Esophagus muscularis mucosa (tissue), 4 donors: ENCODE results near the gene WNT3. TPM values are rescaled to one million over a fixed set of nuclear protein-coding genes. Genes with fewer than 3 reads are reported as not detected.

ENCODE experiments used
- DNase-seq: peaks from one replicate; pipeline ENCODE4 v3.0.0-alpha.2; 2017; ENCODE audit errors: extremely low spot score
- H3K27ac ChIP-seq, 4 donors: fragments of 200-600 bp; sonication (generic); replicated peaks in 1 of 4; 1 replicate in 3 of 4; 2 replicates in 1 of 4; pipeline ENCODE4 v1.5.1; 2016 to 2019; ENCODE audit warnings: mild to moderate bottlenecking in 1 of 4
- H3K27me3 ChIP-seq, 4 donors: fragments of 200-600 bp; sonication (generic); one replicate each; pipeline versions ENCODE4 v1.5.1 to v1.6.0; 2016 to 2019
- H3K36me3 ChIP-seq, 4 donors: fragments of 200-600 bp; sonication (generic); one replicate each; pipeline ENCODE4 v1.5.1; 2016 to 2019
- H3K4me1 ChIP-seq, 4 donors: fragments of 200-600 bp; sonication (generic); one replicate each; pipeline ENCODE4 v1.5.1; 2016 to 2019
- H3K4me3 ChIP-seq, 4 donors: fragments of 200-600 bp; sonication (generic); 1 replicate in 2 of 4; 2 replicates in 2 of 4; pipeline ENCODE4 v1.5.1; 2016 to 2019; ENCODE audit warnings: mild to moderate bottlenecking in 4 of 4, moderate library complexity in 1 of 4
- H3K9me3 ChIP-seq, 4 donors: fragments of 200-600 bp; sonication (generic); 1 replicate in 3 of 4; 2 replicates in 1 of 4; pipeline ENCODE4 v1.5.1; 2016 to 2019
- CTCF ChIP-seq, 3 experiments: fragments of 200-600 bp in 2 of 3; fragments of 450-650 bp in 1 of 3; sonication (generic) in 2 of 3; IDR thresholded peaks; one replicate each; pipeline ENCODE4 v1.5.1; 2017 to 2019; ENCODE audit warnings: antibody characterized with exemption in 3 of 3, mild to moderate bottlenecking in 2 of 3, moderate library complexity in 1 of 3
- EP300 ChIP-seq: sonication (generic); formaldehyde crosslinking; IDR thresholded peaks from one replicate; pipeline ENCODE4 v1.6.1; 2017; ENCODE audit warnings: antibody characterized with exemption
- POLR2A ChIP-seq: fragments of 450-650 bp; IDR thresholded peaks from one replicate; pipeline ENCODE4 v1.6.1; 2017; ENCODE audit warnings: antibody characterized with exemption, moderate library complexity, mild to moderate bottlenecking, low read depth
- POLR2AphosphoS5 ChIP-seq, 2 donors: sonication (generic); formaldehyde crosslinking; IDR thresholded peaks; one replicate each; pipeline ENCODE4 v1.6.1; 2017; ENCODE audit warnings: antibody characterized with exemption in 2 of 2
- WGBS: methylation state at CpG from one replicate; pipeline ENCODE4 v1.1.5; 2018; 5-methylcytosine and 5-hydroxymethylcytosine counted together
- intact Hi-C: fragments of 100-400 bp; cut with DNase I; formaldehyde crosslinking; loops from one replicate; pipeline ENCODE4 v1.15.1; 2023
- total RNA-seq, 4 donors: library from RNA; depleted of rRNA; stranded (reverse); fragments of >200 nt; gene quantifications; one replicate each; pipeline versions ENCODE4 v1.1.0 to v1.2.1, GENCODE V29; 2016

WNT3 gene
- total RNA-seq, 4 donors from 2014 or later = under 0.01 to 1.3 (median 1.1) TPM

- Histone ChIP-seq H3K27ac (no peak overlapping the region), H3K36me3 (no peaks in the 10 kb centered on the region), H3K4me1 (peaks cover 17 to 52% (median 34%) of the 10 kb centered on the region in 4 donors), H3K27me3 (peaks cover 6 to 97% (median 57%) of the 10 kb centered on the region in 4 donors), H3K4me3 (no peak overlapping the region), H3K9me3 (no peaks in the 10 kb centered on the region)
- intact Hi-C loops = no loop called here
- DNase-seq = no peak
- WGBS = 26% methylated on average over 21 of the region's 22 CpGs
- no peak for TF ChIP-seq POLR2A
- TF ChIP-seq EP300 = no peak
- TF ChIP-seq CTCF (IDR thresholded peaks at IDR 0.05) = no peak
- no peak for TF ChIP-seq POLR2AphosphoS5 (IDR thresholded peaks at IDR 0.05)
These were observed 1.2 kb downstream of the WNT3 start for GRCh38 chr17:46817151-46817900.

- Histone ChIP-seq H3K9me3 (no peaks in the 10 kb centered on the region), H3K4me3 (no peak overlapping the region), H3K27me3 (peaks cover 6 to 96% (median 42%) of the 10 kb centered on the region in 4 donors), H3K27ac (no peak overlapping the region), H3K36me3 (no peaks in the 10 kb centered on the region), H3K4me1 (peaks cover 17 to 47% (median 38%) of the 10 kb centered on the region in 4 donors)
- TF ChIP-seq POLR2A (no peak), EP300 (no peak), CTCF (IDR thresholded peaks at IDR 0.05) (no peak), POLR2AphosphoS5 (IDR thresholded peaks at IDR 0.05) (no peak)
- 74% methylated on average over 11 of the region's 12 CpGs for WGBS
- intact Hi-C loops = no loop called here
- DNase-seq = no peak
These were observed 2.8 kb downstream of the WNT3 start for GRCh38 chr17:46815474-46816353.

- intact Hi-C loops = no loop called here
- no peak for TF ChIP-seq CTCF (IDR thresholded peaks at IDR 0.05)
- TF ChIP-seq POLR2A = no peak
- TF ChIP-seq POLR2AphosphoS5 (IDR thresholded peaks at IDR 0.05) = no peak
- TF ChIP-seq EP300 = no peak
- 64% methylated on average over 6 of the region's 7 CpGs for WGBS
These were observed 4.0 kb downstream of the WNT3 start for GRCh38 chr17:46814446-46814845.

GRCh38 chr17:46813920-46814319 is 4.6 kb downstream of the WNT3 start:
- Histone ChIP-seq H3K4me1 (peaks cover 8 to 32% (median 24%) of the 10 kb centered on the region in 4 donors), H3K27me3 (peaks cover 2 to 78% (median 24%) of the 10 kb centered on the region in 4 donors), H3K4me3 (no peak overlapping the region), H3K9me3 (no peaks in the 10 kb centered on the region), H3K27ac (no peak overlapping the region), H3K36me3 (no peaks in the 10 kb centered on the region)
- WGBS = 46% methylated on average over 2 of the region's 3 CpGs
- no peak for TF ChIP-seq CTCF (IDR thresholded peaks at IDR 0.05)
- no peak for TF ChIP-seq POLR2AphosphoS5 (IDR thresholded peaks at IDR 0.05)
- TF ChIP-seq EP300 = no peak
- TF ChIP-seq POLR2A = no peak
- DNase-seq = no peak
- intact Hi-C loops = no loop called here

More at GRCh38 chr17:46814446-46814845, 4.0 kb downstream of the WNT3 start:
- H3K9me3 ChIP-seq = no peaks in the 10 kb centered on the region
- no peak overlapping the region for H3K27ac ChIP-seq
- H3K27me3 ChIP-seq = peaks cover 6 to 83% (median 29%) of the 10 kb centered on the region in 4 donors
- no peaks in the 10 kb centered on the region for H3K36me3 ChIP-seq
- peaks cover 13 to 37% (median 30%) of the 10 kb centered on the region in 4 donors for H3K4me1 ChIP-seq
- no peak overlapping the region for H3K4me3 ChIP-seq
- no peak for DNase-seq
